IPS-18a (cell line): ENCODE measurements around the gene CACFD1.

Experiments used
- H3K27ac ChIP-seq: one replicate; pipeline ENCODE4 v1.5.1; 2013; ENCODE audit warnings: low read length
- H3K27me3 ChIP-seq: one replicate; pipeline ENCODE4 v1.6.1; 2013; ENCODE audit warnings: mild to moderate bottlenecking, low read length; ENCODE audit not compliant: control insufficient read depth, insufficient read depth
- H3K36me3 ChIP-seq: one replicate; pipeline ENCODE4 v1.6.1; 2013; ENCODE audit warnings: low read depth, low read length; ENCODE audit not compliant: control insufficient read depth
- H3K4me1 ChIP-seq: one replicate; pipeline ENCODE4 v1.6.1; 2013; ENCODE audit warnings: low read depth, low read length; ENCODE audit not compliant: control insufficient read depth
- H3K4me3 ChIP-seq: one replicate; pipeline ENCODE4 v1.5.1; 2013; ENCODE audit warnings: low read length
- H3K9ac ChIP-seq: one replicate; pipeline ENCODE4 v1.6.1; 2013; ENCODE audit warnings: mild to moderate bottlenecking, low read length, moderate library complexity
- H3K9me3 ChIP-seq: one replicate; pipeline ENCODE4 v1.6.1; 2013; ENCODE audit warnings: low read depth, low read length; ENCODE audit not compliant: control insufficient read depth

Gene CACFD1

DNA sequence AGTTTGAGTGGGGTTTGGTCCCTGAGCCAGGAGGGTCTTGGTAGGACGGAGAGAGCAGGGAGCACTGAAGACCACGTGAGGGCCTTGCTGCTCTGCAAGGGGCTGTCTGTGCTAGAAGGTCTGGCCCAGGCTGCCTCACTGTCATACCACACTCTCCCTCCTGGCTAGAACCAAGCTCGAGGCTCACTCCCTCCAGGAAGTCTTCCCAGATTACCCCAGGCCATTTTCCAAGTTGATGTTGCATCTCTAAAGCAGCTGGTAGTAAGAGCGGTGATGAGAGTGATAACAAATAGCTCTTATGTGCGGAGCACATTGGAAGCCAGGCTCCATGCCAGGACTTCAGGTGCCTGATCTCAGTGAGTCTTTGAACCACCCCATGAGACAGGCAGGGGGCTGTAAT is 58.4 kb downstream of the CACFD1 start:
- Histone ChIP-seq H3K9me3 (no peaks in the 10 kb centered on the region), H3K9ac (no peak overlapping the region), H3K36me3 (no peaks in the 10 kb centered on the region), H3K27me3 (no peaks in the 10 kb centered on the region), H3K27ac (no peak overlapping the region), H3K4me3 (no peak overlapping the region), H3K4me1 (no peaks in the 10 kb centered on the region)

- Histone ChIP-seq H3K4me1 (no peaks in the 10 kb centered on the region), H3K9me3 (no peaks in the 10 kb centered on the region), H3K4me3 (no peak overlapping the region), H3K9ac (no peak overlapping the region), H3K27ac (no peak overlapping the region), H3K27me3 (no peaks in the 10 kb centered on the region), H3K36me3 (no peaks in the 10 kb centered on the region)
These were observed 59.1 kb downstream of the CACFD1 start for GRCh38 chr9:133518706-133519449.

- Histone ChIP-seq H3K4me1 (no peaks in the 10 kb centered on the region), H3K9ac (no peak overlapping the region), H3K27ac (no peak overlapping the region), H3K27me3 (no peaks in the 10 kb centered on the region), H3K36me3 (no peaks in the 10 kb centered on the region), H3K4me3 (no peak overlapping the region), H3K9me3 (no peaks in the 10 kb centered on the region)
These were observed 59.9 kb downstream of the CACFD1 start for GRCh38 chr9:133519693-133520092.

GRCh38 chr9:133520121-133520835 is 60.5 kb downstream of the CACFD1 start:
- no peaks in the 10 kb centered on the region for H3K27me3 ChIP-seq
- no peaks in the 10 kb centered on the region for H3K9me3 ChIP-seq
- H3K9ac ChIP-seq: no peak overlapping the region
- no peaks in the 10 kb centered on the region for H3K36me3 ChIP-seq
- no peak overlapping the region for H3K4me3 ChIP-seq
- H3K27ac ChIP-seq: no peak overlapping the region
- H3K4me1 ChIP-seq: no peaks in the 10 kb centered on the region
